ENCODE data around the gene DPRX. TPM values are rescaled to one million over a fixed set of nuclear protein-coding genes. Genes with fewer than 3 reads are reported as not detected.
A peak's percentile ranks its signal among the peaks of the same experiment; 100 is the strongest.

The DPRX gene
- total and polyA plus RNA-seq, 11 donors, result 0.14 TPM; not detected in 10

GRCh38 chr19:53621885-53622740, 9.7 kb upstream of the DPRX start:
- peak in 1 of 4 donors; percentile 86 for ATAC-seq

GRCh38 chr19:53624771-53625545, 6.8 kb upstream of the DPRX start:
- Histone ChIP-seq H3K27ac (peak overlapping the region in 6 of 12 donors; percentile 18 to 49 (median 40)), H3K9me3 (no peaks in the 10 kb centered on the region), H3K36me3 (no peaks in the 10 kb centered on the region), H3K27me3 (no peaks in the 10 kb centered on the region), H3K4me1 (peaks cover 0 to 16% (median 0%) of the 10 kb centered on the region in 12 donors), H3K4me3 (no peak overlapping the region)
- DNase-seq (no peak), ATAC-seq (peak in 1 of 4 donors; percentile 57)
- intact Hi-C loops (cut with DNase I), result loop anchor here in 1 of 10 donors (2.0 kb wide), 1 partner anchor 34 kb away; no protein-coding TSS in a partner anchor
- TF ChIP-seq POLR2A (IDR thresholded peaks at IDR 0.05), result no peak
- no peak for TF ChIP-seq CTCF (IDR thresholded peaks at IDR 0.05)
- 53 to 67% (median 58%) methylated on average over 16 of the region's 16 CpGs for WGBS, 4 donors

More at GRCh38 chr19:53621885-53622740, 9.7 kb upstream of the DPRX start:
- intact Hi-C loops (cut with DNase I), result no loop called here
- Histone ChIP-seq H3K27me3 (no peaks in the 10 kb centered on the region), H3K9me3 (no peaks in the 10 kb centered on the region), H3K4me1 (peaks cover 0 to 16% (median 0%) of the 10 kb centered on the region in 12 donors), H3K4me3 (no peak overlapping the region), H3K36me3 (no peaks in the 10 kb centered on the region), H3K27ac (peak overlapping the region in 8 of 12 donors; percentile 12 to 72 (median 44))
- WGBS, 4 donors, result 44 to 50% (median 46%) methylated on average over 8 of the region's 8 CpGs
- TF ChIP-seq POLR2A (IDR thresholded peaks at IDR 0.05), result no peak
- TF ChIP-seq CTCF (IDR thresholded peaks at IDR 0.05), result no peak
- no peak for DNase-seq

- Histone ChIP-seq H3K27ac (no peak overlapping the region), H3K9me3 (no peaks in the 10 kb centered on the region), H3K36me3 (no peaks in the 10 kb centered on the region), H3K4me3 (no peak overlapping the region), H3K4me1 (peaks cover 0 to 16% (median 0%) of the 10 kb centered on the region in 12 donors), H3K27me3 (no peaks in the 10 kb centered on the region)
- TF ChIP-seq CTCF (IDR thresholded peaks at IDR 0.05) (no peak), POLR2A (IDR thresholded peaks at IDR 0.05) (no peak)
- WGBS, 4 donors, result 79 to 88% (median 82%) methylated on average over 9 of the region's 9 CpGs
- DNase-seq, result no peak
- ATAC-seq, result no peak
- intact Hi-C loops (cut with DNase I), result no loop called here
These were observed 5.3 kb upstream of the DPRX start for GRCh38 chr19:53626486-53626885.

DNA sequence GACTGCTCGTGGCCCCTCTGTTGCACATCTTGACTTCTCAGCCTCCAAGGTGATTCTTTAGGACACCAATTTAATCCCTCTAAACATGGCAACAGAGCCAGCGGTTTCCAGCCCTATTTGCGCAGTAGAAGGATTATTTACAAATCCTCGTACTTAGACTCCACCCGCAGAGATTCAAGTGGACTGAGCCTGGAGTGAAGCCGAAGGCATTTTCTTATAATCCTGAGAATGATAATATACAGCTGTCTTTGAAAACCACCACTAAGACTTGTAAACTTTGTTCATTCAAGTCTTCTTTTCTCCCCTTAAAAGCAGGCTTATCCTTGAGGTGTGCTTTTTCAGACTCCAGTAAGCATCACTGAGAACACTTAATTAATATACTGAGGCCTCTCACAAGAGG, 4.8 kb upstream of the DPRX start:
- 81 to 89% (median 88%) methylated on average over 6 of the region's 6 CpGs for WGBS, 4 donors
- Histone ChIP-seq H3K4me3 (no peak overlapping the region), H3K27me3 (no peaks in the 10 kb centered on the region), H3K36me3 (no peaks in the 10 kb centered on the region), H3K27ac (no peak overlapping the region), H3K4me1 (peaks cover 0 to 13% (median 0%) of the 10 kb centered on the region in 12 donors), H3K9me3 (no peaks in the 10 kb centered on the region)
- intact Hi-C loops (cut with DNase I), result no loop called here
- ATAC-seq (no peak), DNase-seq (no peak)
- TF ChIP-seq CTCF (IDR thresholded peaks at IDR 0.05), result no peak
- TF ChIP-seq POLR2A (IDR thresholded peaks at IDR 0.05), result no peak
